GM18508 (cell line): ENCODE results near the gene CENPP.

Experiments used
- ATAC-seq: cut with Tn5 transposase; IDR thresholded peaks from one replicate; pipeline ENCODE4 v1.9.1; 2021; ENCODE audit warnings: moderate number of reproducible peaks; ENCODE audit not compliant: insufficient read depth, unreplicated experiment

CENPP gene

DNA sequence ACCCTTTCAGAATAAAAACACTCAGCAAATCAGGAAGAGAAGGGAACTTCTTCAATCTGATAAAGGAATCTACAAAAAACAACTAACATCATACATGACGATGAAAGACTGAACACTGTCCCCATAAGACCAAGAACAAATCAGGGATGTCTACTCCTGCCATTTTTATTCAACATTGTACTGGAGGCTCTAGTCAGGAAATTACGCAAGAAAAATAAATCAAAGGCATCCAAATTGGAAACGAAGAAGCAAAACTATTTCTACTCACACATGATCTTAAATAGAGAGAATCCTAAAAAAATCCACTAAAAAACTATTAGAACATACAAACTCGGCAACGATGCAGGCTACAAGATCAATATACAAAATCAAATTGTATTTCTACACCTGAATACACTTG lies 301.9 kb downstream of the CENPP start:
- no peak for ATAC-seq

DNA sequence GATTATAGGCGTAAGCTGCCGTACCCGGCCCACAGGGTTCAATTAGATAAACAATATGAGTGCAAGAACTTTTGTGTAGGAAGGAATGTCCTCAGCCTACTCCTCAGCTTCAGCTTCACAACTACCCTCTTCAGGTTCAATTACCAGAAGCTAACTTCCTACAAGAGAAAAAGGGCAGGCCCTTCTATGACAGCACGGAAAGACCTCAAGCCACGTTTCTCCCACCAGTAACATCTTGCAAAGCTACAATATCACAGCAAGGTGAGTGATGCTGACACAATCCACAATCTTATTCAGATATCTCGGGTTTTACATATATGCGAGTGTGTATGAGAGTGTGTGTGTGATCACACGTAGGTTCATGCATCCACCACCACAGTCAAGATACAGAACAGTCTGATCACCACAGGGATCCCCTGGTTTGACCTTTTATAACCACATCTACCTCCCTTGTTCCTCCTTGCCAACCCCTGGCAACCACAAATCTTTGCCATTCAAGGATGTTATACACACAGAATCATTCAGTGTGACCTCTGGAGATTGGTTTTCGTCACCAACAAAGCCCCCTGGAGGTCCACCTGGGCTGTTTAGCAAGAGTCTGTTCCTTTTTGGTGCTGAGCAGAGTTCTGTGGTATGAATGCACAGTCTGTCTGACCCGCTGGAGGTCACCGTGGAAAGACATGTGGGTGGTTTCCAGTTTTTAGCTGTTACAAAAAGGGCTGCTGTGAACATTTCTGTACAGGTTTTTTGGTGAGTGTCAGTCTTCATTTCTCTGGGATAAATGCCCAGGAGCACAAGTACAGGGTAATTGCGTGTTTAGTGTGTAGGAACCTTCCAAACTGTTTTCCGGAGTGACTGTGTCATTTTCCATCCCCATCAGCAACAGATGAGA lies 305.9 kb downstream of the CENPP start:
- ATAC-seq = no peak

DNA sequence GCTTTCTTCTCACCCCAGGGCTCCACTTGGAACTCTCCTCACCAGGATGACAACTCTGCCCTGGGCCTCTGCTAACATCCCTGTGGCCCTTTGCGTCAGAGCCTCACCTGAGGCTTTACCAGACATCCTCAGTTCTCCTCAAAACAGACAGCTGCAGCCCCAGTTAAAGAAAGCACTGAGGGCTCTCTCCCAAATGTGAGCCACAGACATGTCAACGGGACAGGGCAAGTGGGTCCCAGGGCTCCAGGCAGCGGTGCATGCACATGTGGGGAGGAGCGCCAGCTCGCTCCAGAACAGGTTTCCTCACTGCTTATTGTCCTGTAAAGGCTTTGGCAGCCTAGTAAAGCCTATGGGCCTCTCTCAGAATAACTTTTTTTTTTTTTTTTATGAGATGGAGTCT lies 306.9 kb downstream of the CENPP start:
- ATAC-seq = no peak

DNA sequence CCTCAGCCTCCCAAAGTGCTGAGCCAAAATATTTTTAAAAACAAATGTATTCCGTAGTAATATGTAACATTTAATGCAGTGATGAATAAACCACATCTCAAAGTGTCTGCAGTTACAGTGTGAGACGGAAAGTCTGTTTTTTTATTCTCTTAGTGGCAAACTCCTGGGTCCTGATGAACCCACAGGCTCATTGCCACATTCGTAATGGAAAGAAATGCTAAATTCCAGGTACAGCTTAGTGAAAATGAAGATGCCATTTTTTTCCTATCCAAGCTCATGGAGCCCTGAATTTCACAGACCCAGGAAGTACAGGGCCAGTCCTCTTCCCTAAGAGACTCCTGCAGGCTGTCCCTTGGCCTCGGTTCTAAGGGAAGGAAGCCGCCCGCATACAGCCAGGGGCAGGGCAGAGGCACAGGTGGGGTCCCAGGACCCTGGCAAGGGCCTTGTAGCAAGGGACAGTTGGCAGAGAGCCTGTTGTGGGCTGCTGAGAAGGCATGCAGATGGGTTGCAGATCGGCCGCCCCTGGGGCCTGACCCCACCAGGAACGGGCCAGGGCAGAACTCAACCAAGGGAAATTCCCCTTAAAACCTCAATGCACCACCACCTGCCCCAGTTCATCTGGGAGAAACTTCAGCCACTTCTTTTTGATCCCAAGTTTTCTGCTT lies 308.0 kb downstream of the CENPP start:
- no peak for ATAC-seq

DNA sequence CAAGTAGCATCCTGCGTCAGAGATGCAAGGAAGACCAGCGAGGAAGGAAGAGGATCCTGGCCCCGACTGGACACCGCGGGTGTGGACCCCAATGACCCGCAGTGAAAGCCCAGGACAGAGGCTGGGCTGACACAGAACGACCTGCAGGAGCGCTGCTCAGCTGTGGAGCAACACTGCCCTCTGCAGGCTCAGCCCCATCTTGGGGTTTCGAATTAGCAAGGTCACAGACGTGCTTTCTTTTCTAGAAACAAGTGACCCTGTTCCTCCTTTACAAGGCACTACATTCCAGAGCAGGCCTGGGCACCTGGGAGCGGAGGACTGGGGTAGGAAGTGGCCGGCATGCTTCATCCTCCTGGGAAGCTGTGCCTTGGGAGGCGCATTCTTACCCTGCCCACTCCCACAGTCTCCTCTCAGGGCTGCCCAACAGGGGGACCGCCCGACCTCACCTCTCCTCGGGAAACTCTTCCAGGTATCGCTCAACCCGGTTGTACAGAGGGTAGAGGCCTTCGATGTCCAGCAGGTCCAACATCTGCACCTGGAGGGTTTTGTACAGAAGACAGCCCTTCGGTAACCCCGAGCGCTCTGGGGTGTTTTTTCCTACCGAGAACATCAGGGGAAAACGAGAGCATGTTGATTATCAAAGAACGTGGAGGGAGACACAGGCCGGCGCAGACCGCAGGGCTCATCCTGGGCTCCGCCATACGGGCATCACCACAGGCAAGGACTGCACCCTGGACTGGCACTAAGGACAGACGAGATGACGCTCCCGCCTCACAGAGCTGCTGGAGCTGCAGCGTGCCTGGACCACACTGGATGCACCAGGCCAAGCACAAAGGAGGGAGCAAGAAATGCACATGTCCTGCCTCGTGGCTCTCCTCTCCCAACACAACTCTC lies 309.2 kb downstream of the CENPP start:
- no peak for ATAC-seq

DNA sequence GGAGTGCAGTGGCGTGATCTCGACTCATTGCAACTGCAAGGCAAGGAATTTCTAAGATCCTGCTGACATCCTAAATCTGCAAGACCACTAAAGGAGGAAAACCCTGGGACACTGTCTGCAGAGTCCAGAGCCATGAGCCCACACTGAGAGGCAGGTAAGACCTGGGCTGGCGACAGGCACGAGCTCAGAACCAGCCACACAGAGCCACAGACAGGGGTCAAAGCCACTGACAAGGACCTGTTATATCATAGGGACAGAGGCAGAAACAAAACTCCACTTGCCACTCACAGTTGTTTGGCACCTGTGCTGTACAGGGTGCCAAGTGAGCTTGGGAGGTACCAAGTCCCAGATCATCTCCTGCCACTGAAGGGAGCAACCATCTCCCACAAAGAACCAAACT lies 310.0 kb downstream of the CENPP start:
- ATAC-seq = no peak

DNA sequence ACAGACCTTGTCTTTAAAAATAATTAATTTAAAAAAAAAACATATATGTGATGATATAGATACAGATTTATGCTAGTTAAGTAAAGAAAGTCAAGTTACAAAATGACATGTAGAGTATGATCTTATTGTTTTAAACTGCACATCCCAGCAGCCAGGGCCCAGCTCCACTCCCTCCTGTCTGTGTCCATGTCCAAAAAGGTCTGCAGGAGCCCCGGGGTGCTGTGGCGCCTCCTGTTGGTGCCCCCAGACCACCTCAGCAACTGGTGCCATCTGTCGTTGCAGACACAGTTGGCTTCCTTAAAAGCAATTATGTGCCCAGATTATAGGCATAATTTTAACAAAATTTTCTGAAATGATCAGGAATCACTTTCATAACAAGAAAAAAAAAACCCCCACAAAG lies 310.9 kb downstream of the CENPP start:
- no peak for ATAC-seq

DNA sequence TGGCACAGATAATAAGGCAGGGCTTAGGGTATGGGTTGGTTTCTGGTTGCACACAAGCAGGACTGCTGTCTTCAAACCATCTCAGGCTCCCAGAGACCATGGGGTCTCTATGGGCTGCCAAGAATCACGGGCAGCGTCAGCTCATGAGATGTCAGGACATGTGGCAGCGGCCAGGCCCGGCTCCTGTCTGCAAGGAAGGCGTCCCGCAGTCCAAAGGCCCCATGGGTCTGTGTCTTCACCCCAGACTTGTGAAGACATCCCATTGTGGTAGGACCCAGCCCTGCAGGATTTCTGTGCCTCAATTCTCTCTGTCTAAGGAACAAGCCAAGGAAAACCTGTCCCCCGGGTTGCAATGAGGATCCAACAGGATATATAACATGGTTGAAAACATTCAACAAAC lies 311.6 kb downstream of the CENPP start:
- no peak for ATAC-seq

DNA sequence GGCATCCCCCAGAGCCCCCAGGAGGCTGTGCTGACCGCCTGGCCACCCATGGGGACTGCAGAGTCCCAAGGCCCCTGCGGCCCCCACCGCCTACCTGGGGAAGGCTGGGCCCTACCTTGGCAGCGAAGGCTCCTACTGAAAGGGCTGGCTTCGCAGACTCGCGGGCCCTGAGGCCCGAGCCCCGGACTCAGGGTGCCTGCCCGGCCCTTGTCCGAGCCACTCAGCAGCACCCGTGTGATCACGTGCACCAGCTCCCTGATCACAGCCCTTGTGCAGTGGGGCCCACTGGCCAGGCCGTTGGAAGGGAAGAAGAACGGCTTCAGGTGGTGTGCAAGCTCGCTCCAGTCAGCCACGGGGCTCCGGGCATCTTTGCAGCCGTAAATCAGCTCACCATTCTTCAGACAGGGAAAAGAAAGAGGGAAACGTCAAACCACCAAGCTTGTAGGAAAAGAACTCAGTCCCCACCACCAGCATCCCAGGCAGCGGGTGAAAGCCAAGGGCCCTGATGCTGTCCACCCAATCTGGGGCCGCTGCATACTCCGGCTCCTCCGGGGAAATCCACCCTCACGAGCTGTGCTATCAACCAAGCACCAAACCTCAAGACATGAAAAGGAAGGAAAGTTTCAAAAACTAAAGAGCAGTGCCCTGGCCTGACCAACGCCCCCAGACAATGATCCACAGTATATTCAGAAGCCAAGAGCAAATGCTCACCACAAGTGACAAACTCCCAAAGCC lies 312.3 kb downstream of the CENPP start:
- ATAC-seq = no peak

DNA sequence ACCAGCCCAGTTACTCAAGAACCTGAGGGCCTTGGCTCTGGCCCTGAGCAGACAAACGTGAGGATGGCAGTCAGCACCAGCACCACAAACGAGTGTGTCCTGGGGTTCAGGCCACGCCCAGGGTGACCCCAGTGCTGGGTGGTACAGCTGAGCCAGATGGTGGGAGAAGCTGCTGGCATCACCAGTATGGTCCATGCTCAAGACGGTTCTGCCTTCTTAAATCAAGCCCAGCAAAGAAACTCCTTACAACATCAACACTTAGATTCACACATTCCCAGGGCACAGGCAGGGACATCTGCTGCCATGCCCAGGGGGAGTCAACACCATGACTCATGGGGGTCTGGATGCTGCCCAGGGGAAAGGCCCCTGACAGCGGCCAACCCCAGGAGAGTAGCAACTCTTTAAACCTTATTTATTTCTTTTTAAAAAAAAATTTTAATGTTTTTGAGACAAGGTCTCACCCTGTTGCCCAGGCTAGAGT lies 312.9 kb downstream of the CENPP start:
- ATAC-seq = no peak

DNA sequence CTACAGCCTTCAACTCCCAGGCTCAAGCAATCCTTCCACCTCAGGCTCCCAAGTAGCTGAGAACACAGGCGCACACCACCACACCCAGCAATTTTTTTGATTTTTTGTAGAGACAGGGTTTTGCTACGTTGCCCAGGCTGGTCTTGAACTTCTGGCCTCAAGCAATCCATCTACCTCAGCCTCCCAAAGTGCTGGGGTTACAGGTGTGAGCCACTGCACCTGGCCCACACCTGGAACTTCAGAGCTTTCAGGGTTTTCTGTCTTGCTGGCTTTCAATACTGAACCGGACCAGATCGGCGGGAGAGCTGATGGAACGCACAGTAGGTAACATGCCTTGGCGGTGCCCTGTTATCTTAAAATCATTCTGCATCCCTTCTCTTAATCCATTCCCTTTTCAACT lies 313.4 kb downstream of the CENPP start:
- ATAC-seq = no peak

DNA sequence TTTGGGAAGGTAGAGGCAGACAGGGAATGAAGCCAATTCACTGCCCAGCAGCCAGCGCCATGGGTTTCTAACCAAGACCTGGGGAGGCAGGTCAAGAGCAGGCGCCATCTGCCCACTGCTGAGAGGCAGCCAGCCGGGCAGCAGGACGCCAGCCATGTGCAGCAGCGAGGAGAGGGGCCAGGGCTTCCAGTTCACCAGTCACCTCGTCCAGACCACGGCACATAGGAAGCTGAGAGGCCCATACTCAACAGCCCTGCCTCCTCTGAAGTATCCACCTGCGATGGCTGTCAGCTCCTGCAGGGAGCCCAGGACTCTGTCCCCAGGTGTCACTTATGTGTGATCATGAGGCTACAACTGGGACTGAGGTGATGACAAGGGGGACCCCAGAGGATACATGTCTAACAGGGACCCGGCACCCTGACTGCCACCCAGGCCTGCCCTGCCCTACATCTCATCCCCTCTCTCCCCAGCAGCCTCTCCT lies 314.1 kb downstream of the CENPP start:
- ATAC-seq = no peak

DNA sequence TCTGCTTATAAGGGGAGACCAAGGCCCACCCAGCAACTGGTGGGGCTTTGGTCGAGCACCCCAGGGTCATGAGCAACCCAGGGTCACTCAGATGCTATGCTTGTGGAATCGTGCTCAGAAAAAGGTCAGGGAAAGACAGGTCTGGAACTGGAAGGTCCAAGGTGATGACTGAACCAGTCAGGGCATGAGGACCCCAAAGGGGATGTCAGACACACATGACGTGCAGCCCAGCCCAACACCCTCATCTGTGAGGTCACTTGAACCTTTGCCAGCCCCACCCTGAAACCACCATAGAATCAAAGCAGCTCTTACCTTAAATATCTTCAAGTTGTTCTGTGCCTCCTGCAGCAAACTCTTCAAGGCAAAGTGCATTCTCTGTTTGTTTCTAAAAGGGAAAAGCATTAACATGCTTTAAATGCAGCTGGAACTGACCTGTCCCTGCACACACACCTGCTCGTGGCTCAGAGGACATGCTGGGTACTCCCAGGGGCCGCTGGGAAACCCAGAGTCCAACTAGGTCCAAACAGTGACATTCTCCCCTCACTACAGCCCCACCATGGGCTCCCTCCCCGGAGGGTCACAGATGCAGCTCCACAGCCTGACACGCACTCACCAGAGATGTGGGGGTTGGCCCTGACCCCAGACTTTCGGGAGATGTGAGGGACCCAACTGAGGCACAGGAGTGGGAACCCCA lies 314.8 kb downstream of the CENPP start:
- ATAC-seq = no peak

DNA sequence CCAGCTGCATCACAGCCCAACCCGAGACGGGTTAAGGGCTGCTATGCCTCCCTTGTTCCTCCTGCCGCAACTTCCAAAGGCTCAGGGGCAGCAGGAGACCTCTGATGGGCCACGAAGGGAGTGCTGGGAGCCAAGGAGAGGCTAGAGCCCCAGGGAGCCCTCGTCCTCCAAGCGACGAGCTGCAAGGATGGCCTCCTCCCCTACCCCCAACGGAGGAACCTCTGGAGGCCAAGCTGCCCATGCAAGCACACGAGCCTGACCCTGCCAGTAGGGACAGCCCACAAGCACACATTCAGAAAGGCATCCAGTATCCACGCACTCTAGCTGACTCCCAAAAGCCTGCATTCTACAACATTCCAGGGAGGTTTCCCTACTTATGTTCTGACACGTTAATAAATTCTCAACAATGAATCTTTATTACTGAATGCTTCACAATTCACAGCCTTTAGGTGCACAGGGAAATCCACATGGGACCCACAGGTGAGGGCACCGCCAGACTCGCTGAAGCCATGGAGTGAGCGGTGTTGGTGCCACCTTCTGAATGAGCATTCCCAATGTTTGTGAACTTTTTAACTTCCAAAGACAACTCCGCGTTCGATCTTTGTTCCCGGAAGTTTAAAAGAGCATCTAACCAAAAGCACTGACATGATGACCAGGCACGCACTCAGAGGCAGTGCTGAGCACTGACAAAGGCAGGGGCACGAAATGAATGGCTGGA lies 315.5 kb downstream of the CENPP start:
- no peak for ATAC-seq

DNA sequence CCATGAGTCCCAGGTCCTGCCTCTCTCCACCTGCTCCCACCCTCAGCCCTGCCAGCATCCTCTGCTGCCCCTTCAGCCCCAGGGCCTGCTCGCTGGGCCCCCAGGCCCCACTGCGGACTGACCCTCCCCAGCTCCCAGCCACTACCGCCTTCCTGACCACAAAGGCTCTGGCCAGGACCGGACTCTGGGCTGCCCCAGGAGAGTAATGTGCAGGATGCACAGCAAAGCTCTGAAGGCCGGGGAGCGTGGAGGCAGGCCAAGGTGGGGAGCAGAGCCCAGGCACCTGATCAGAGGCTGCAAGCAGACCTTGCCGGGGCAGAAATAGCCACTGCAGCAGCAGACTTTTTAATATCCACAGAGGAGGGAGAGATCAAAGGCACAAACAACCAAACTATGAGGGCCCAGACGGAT lies 316.3 kb downstream of the CENPP start:
- no peak for ATAC-seq

DNA sequence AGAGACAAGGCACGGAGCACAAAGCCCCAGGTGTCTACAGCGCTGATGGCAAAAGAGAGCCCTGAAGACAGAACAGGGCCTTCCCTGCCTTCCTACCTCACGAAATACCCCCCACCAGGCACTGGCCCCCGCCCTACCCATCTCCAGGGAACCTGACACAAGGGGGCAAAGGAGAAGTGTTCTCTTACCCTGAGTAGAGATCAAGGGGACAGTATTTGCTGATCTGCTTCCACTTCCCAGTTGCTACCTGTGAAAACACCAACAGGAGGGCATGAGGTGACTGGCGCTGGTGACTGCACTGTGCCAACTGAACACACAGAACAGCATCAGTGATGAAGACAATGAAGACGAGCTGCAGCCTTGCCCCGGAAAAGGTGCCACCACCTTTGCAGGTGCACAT lies 316.8 kb downstream of the CENPP start:
- no peak for ATAC-seq

DNA sequence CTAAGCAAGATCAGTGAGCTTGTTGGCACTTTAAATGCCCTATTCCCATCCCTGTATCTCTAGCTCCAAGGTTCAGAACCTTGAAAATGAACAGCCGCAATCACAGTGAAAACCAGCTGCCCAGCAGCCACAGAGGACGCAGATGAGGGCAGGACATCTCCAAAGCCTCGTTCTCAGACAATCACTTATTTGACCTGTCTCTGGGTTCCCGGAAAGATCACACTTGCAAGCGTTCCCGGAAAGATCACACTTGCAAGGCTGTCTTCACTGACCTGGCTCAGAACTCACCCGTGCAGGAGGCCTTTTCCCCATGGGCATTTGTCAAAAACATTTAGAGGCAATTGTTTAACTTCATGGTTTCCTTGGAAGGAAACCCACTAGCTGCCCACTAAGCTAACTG lies 318.5 kb downstream of the CENPP start:
- no peak for ATAC-seq

DNA sequence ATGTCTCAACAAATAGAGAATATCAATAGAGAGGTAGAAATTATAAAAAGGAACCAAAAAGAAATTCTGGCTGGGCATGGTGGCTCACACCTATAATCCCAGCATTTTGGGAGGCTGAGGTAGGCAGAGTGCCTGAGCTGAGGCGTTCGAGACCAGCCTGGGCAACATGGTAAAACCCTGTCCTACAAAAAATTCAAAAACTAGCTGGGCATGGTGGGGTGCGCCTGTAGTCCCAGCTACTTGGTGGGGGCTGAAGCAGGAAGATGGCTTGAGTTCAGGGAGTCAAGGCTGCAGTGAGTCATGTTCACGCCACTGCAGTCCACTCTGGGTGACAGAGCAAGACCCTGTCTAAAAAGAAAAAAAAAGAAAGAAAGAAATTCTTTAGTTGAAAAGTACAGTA lies 319.3 kb downstream of the CENPP start:
- no peak for ATAC-seq
